Measurements from ENCODE around the gene TARS2. TPM values are rescaled to one million over a fixed set of nuclear protein-coding genes. Genes with fewer than 3 reads are reported as not detected.

Gene TARS2
- total RNA-seq, 2 donors from 2014 or later: 17.4 to 30.2 TPM

GRCh38 chr1:150543500-150544143 lies 56.4 kb downstream of the TARS2 start:
- Histone ChIP-seq H3K27me3 (replicated peaks; ENCODE audit: insufficient read depth) (no peaks in the 10 kb centered on the region), H3K4me3 (no peak overlapping the region), H3K4me1 (replicated peaks) (no peaks in the 10 kb centered on the region), H3K36me3 (no peaks in the 10 kb centered on the region), H3K27ac (no peak overlapping the region), H3K9me3 (no peaks in the 10 kb centered on the region)
- TF ChIP-seq POLR2A (IDR thresholded peaks at IDR 0.05) (no peak), POLR2AphosphoS5 (IDR thresholded peaks at IDR 0.05) (peak; percentile 10)
- DNase-seq (ENCODE audit: low spot score): no peak
- intact Hi-C loops (cut with DNase I): no loop called here
- 47% methylated on average over 13 of the region's 13 CpGs for WGBS

DNA sequence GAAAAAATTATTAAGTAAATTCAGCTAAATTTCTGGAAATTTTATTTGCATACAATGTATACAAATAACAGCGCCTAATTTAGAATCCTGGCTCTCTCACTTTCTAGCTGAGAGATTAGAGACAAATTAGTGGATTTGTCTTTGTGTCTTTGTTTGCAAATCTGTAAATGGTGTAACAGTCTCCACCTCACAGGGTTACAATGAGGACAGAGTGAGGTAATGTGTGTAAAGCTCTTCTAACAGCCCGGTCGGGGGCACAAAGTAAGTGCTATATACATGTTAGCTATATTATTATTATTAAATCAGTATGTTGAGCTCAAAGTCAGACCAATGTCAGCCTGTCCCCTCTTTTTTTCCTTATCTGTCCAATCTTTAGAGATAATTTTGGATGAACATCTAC lies 57.0 kb downstream of the TARS2 start:
- Histone ChIP-seq H3K4me3 (no peak overlapping the region), H3K27ac (no peak overlapping the region), H3K27me3 (replicated peaks; ENCODE audit: insufficient read depth) (no peaks in the 10 kb centered on the region), H3K9me3 (no peaks in the 10 kb centered on the region), H3K4me1 (replicated peaks) (no peaks in the 10 kb centered on the region), H3K36me3 (no peaks in the 10 kb centered on the region)
- intact Hi-C loops (cut with DNase I): no loop called here
- WGBS: 50% methylated on average over 3 of the region's 3 CpGs
- TF ChIP-seq, protein P1, sequence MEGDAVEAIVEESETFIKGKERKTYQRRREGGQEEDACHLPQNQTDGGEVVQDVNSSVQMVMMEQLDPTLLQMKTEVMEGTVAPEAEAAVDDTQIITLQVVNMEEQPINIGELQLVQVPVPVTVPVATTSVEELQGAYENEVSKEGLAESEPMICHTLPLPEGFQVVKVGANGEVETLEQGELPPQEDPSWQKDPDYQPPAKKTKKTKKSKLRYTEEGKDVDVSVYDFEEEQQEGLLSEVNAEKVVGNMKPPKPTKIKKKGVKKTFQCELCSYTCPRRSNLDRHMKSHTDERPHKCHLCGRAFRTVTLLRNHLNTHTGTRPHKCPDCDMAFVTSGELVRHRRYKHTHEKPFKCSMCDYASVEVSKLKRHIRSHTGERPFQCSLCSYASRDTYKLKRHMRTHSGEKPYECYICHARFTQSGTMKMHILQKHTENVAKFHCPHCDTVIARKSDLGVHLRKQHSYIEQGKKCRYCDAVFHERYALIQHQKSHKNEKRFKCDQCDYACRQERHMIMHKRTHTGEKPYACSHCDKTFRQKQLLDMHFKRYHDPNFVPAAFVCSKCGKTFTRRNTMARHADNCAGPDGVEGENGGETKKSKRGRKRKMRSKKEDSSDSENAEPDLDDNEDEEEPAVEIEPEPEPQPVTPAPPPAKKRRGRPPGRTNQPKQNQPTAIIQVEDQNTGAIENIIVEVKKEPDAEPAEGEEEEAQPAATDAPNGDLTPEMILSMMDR (IDR thresholded peaks at IDR 0.05): no peak
- TF ChIP-seq POLR2A (IDR thresholded peaks at IDR 0.05) (no peak), POLR2AphosphoS5 (IDR thresholded peaks at IDR 0.05) (no peak)
- no peak for DNase-seq (ENCODE audit: low spot score)

DNA sequence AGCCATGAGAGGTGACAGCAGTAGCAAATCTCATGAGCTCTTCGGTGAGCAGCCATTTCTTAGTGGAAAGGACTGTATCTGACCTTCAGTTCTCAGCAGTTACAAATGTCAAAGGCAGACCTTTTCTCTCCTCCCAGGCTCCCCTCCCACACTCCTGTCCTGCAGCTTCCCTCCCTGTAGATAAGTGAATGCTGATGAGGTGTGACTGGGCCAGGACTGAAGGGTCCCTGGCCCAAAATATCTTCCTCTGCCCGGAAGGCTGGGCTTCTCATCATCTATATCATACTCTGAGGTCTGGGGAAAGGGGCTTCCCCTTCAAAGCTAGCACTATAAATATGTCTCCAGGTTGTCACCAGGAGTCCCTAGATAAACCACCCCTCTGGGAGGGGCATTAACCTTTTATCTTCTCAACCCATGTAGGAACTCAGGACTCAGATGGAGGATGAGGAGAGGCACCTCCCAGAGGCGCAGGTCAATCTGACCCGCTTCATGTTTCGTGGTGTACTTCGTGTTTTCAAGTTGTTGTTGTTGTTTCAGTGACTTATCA lies 58.3 kb downstream of the TARS2 start:
- no peak for DNase-seq (ENCODE audit: low spot score)
- TF ChIP-seq POLR2A (IDR thresholded peaks at IDR 0.05) (no peak), POLR2AphosphoS5 (IDR thresholded peaks at IDR 0.05) (no peak)
- TF ChIP-seq, protein P1 (IDR thresholded peaks at IDR 0.05): no peak
- no peaks in the 10 kb centered on the region for H3K4me1 ChIP-seq (replicated peaks)
- no peaks in the 10 kb centered on the region for H3K9me3 ChIP-seq
- no peaks in the 10 kb centered on the region for H3K27me3 ChIP-seq (replicated peaks; ENCODE audit: insufficient read depth)
- intact Hi-C loops (cut with DNase I): no loop called here
- H3K36me3 ChIP-seq: no peaks in the 10 kb centered on the region
- WGBS: 89% methylated on average over 6 of the region's 6 CpGs
- no peak overlapping the region for H3K27ac ChIP-seq
- no peak overlapping the region for H3K4me3 ChIP-seq

DNA sequence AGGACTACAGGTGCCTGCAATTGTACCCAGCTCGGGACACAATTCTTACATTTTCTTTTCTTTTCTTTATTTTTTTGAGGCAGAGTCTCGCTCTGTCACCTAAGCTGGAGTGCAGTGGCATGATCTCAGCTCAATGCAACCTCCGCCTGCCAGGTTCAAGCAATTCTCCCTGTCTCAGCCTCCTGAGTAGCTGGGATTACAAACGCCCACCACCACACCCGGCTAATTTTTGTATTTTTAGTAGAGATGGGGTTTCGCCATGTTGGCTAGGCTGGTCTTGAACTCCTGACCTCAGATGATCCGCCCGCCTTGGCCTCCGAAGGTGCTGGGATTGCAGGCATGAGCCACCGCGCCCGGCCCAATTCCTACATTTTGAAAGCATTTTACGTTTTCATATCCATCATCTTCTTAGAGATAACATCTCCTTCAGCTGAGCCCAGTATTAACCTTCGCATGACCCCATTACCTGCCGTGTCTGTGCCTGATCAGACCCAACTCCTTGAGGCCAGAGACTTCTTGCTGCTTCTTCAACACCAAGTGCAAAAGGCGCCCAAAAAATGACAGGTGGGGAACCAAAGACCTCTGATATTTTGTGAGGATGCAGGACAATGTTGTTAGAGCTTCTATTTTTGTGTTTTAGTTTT lies 59.2 kb downstream of the TARS2 start:
- H3K27ac ChIP-seq: no peak overlapping the region
- intact Hi-C loops (cut with DNase I): no loop called here
- WGBS: 80% methylated on average over 16 of the region's 16 CpGs

GRCh38 chr1:150548324-150548631 lies 61.1 kb downstream of the TARS2 start:
- peak overlapping the region; percentile 50 to 52 for H3K4me3 ChIP-seq
- intact Hi-C loops (cut with DNase I): no loop called here
- peak overlapping the region; percentile 62 to 82 for H3K27ac ChIP-seq
- H3K4me1 ChIP-seq (replicated peaks): no peaks in the 10 kb centered on the region
- no peaks in the 10 kb centered on the region for H3K27me3 ChIP-seq (replicated peaks; ENCODE audit: insufficient read depth)
- no peak for TF ChIP-seq POLR2A (IDR thresholded peaks at IDR 0.05)
- TF ChIP-seq, protein P1 (IDR thresholded peaks at IDR 0.05): no peak
- TF ChIP-seq POLR2AphosphoS5 (IDR thresholded peaks at IDR 0.05): no peak
- H3K9me3 ChIP-seq: no peaks in the 10 kb centered on the region
- no peaks in the 10 kb centered on the region for H3K36me3 ChIP-seq
- DNase-seq (ENCODE audit: low spot score): no peak
- WGBS: 53% methylated on average over 4 of the region's 4 CpGs

More for the DNA sequence above, 59.2 kb downstream of the TARS2 start:
- Histone ChIP-seq H3K9me3 (no peaks in the 10 kb centered on the region), H3K36me3 (no peaks in the 10 kb centered on the region), H3K4me1 (replicated peaks) (no peaks in the 10 kb centered on the region), H3K27me3 (replicated peaks; ENCODE audit: insufficient read depth) (no peaks in the 10 kb centered on the region), H3K4me3 (no peak overlapping the region)
- DNase-seq (ENCODE audit: low spot score): no peak
- no peak for TF ChIP-seq POLR2AphosphoS5 (IDR thresholded peaks at IDR 0.05)
- TF ChIP-seq POLR2A (IDR thresholded peaks at IDR 0.05): no peak
- TF ChIP-seq, protein P1 (IDR thresholded peaks at IDR 0.05): no peak
